ENCODE measurements around the gene PHGDH. TPM values are rescaled to one million over a fixed set of nuclear protein-coding genes. Genes with fewer than 3 reads are reported as not detected.

The PHGDH gene
- total and polyA plus RNA-seq, 9 of the 15 experiments (the other 6 are each of a cell fraction or from before 2014, with no cell fraction given) = 6.7 to 84.2 (median 36.2) TPM

DNA sequence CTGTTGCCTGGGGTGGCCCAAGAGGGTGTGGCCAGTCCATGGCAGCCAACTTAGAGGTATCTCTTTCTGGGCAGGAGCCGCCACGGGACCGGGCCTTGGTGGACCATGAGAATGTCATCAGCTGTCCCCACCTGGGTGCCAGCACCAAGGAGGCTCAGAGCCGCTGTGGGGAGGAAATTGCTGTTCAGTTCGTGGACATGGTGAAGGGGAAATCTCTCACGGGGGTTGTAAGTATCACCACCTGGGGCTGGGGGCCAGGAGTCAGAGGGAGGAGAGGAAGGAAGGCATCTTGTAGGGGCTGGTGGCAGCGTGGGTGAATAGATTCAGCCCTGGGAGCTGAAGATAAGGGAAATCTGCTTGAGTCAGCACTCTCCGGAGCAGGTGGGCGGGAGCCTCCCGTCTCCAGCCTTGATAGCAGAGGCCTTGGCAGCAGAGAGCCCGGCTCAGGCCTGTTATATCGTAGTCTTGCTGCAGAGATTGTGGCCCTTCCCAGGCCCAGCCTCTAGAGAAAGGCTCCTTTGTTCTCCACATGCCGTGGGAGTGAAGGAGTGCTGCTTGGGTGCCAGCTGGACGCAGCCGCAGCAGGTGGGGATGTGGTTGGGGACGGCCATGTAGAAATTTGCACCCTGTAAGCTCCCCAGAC lies 25.4 kb downstream of the PHGDH start (continued):
- TF ChIP-seq ZNF197 (CRISPR knock-in tag; IDR thresholded peaks at IDR 0.05; ENCODE audit: low read depth) (peak; percentile 83), KHSRP (IDR thresholded peaks at IDR 0.05) (peak; percentile 63; the same call in 1 of the 2 replicates), ZKSCAN1 (IDR thresholded peaks at IDR 0.05; ENCODE audit: low read depth, low read length) (0 out of 2 replicates have a peak, but pooled peaks have one; percentile 5), HDGF (IDR thresholded peaks at IDR 0.05) (no peak), ZNF253 (CRISPR knock-in tag; conservative IDR thresholded peaks at IDR 0.05) (no peak), RBM14 (IDR thresholded peaks at IDR 0.05; ENCODE audit: borderline replicate concordance, insufficient read depth, low read depth, low read length) (no peak), KLF6 (CRISPR knock-in tag; IDR thresholded peaks at IDR 0.05; ENCODE audit: borderline replicate concordance) (0 out of 2 replicates have a peak, but pooled peaks have one; percentile 12), ZNF165 (CRISPR knock-in tag; IDR thresholded peaks at IDR 0.05; ENCODE audit: borderline replicate concordance) (no peak), MTA1 (IDR thresholded peaks at IDR 0.05; ENCODE audit: borderline replicate concordance) (0 out of 2 replicates have a peak, but pooled peaks have one; percentile 26), ARHGAP35 (IDR thresholded peaks at IDR 0.05; ENCODE audit: partially characterized antibody) (no peak), POLR2G (IDR thresholded peaks at IDR 0.05; ENCODE audit: low read depth, low read length) (peak; percentile 63), FOXJ2 (tag; IDR thresholded peaks at IDR 0.05) (no peak), SMAD4 (CRISPR knock-in tag; conservative IDR thresholded peaks at IDR 0.05) (peak; percentile 96), HOXB6 (CRISPR knock-in tag; IDR thresholded peaks at IDR 0.05; ENCODE audit: borderline replicate concordance) (no peak), ZKSCAN8 (CRISPR knock-in tag; IDR thresholded peaks at IDR 0.05) (peak; percentile 81; the same call in 1 of the 2 replicates), HMGXB4 (CRISPR knock-in tag; IDR thresholded peaks at IDR 0.05) (no peak)
- TF ChIP-seq, protein P1, sequence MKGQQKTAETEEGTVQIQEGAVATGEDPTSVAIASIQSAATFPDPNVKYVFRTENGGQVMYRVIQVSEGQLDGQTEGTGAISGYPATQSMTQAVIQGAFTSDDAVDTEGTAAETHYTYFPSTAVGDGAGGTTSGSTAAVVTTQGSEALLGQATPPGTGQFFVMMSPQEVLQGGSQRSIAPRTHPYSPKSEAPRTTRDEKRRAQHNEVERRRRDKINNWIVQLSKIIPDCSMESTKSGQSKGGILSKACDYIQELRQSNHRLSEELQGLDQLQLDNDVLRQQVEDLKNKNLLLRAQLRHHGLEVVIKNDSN (CRISPR knock-in tag; IDR thresholded peaks at IDR 0.05) = no peak
- TF ChIP-seq, protein P2, sequence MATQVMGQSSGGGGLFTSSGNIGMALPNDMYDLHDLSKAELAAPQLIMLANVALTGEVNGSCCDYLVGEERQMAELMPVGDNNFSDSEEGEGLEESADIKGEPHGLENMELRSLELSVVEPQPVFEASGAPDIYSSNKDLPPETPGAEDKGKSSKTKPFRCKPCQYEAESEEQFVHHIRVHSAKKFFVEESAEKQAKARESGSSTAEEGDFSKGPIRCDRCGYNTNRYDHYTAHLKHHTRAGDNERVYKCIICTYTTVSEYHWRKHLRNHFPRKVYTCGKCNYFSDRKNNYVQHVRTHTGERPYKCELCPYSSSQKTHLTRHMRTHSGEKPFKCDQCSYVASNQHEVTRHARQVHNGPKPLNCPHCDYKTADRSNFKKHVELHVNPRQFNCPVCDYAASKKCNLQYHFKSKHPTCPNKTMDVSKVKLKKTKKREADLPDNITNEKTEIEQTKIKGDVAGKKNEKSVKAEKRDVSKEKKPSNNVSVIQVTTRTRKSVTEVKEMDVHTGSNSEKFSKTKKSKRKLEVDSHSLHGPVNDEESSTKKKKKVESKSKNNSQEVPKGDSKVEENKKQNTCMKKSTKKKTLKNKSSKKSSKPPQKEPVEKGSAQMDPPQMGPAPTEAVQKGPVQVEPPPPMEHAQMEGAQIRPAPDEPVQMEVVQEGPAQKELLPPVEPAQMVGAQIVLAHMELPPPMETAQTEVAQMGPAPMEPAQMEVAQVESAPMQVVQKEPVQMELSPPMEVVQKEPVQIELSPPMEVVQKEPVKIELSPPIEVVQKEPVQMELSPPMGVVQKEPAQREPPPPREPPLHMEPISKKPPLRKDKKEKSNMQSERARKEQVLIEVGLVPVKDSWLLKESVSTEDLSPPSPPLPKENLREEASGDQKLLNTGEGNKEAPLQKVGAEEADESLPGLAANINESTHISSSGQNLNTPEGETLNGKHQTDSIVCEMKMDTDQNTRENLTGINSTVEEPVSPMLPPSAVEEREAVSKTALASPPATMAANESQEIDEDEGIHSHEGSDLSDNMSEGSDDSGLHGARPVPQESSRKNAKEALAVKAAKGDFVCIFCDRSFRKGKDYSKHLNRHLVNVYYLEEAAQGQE (IDR thresholded peaks at IDR 0.05; ENCODE audit: borderline replicate concordance) = peak; percentile 65; the same call in 1 of the 2 replicates
- TF ChIP-seq, protein P2 (CRISPR knock-in tag; IDR thresholded peaks at IDR 0.05; ENCODE audit: low read depth) = no peak

Data from K562 (cell line).